ENCODE data around the gene IDH3A.
"Not testable (repeated sequence)": the region's sequence is repeated elsewhere in the genome, so short reads cannot be mapped to it uniquely, and the experiment has no call there.

- TF ChIP-seq, protein P1, sequence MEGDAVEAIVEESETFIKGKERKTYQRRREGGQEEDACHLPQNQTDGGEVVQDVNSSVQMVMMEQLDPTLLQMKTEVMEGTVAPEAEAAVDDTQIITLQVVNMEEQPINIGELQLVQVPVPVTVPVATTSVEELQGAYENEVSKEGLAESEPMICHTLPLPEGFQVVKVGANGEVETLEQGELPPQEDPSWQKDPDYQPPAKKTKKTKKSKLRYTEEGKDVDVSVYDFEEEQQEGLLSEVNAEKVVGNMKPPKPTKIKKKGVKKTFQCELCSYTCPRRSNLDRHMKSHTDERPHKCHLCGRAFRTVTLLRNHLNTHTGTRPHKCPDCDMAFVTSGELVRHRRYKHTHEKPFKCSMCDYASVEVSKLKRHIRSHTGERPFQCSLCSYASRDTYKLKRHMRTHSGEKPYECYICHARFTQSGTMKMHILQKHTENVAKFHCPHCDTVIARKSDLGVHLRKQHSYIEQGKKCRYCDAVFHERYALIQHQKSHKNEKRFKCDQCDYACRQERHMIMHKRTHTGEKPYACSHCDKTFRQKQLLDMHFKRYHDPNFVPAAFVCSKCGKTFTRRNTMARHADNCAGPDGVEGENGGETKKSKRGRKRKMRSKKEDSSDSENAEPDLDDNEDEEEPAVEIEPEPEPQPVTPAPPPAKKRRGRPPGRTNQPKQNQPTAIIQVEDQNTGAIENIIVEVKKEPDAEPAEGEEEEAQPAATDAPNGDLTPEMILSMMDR (conservative IDR thresholded peaks at IDR 0.05; ENCODE audit: low read length) = not testable (repeated sequence)
- not testable (repeated sequence) for TF ChIP-seq EZH2phosphoT487 (IDR thresholded peaks at IDR 0.05; ENCODE audit: borderline replicate concordance)
Measured at GRCh38 chr15:78151075-78151474, 1.9 kb downstream of the IDH3A start.

All from Loucy (cell line).